Fibroblast of mammary gland (primary cell): ENCODE results near the gene PLCD1.

ENCODE experiments used
- DNase-seq: peaks from one replicate; pipeline ENCODE4 v3.0.0-alpha.2; 2010; ENCODE audit warnings: low read depth
- H3K4me3 ChIP-seq: 2 replicates; pipeline ENCODE4 v1.5.1; 2011; ENCODE audit warnings: low read depth, mild to moderate bottlenecking, low read length, moderate library complexity; ENCODE audit not compliant: control insufficient read depth
- CTCF ChIP-seq: conservative IDR thresholded peaks from 2 replicates; pipeline ENCODE4 v1.5.1; 2011; ENCODE audit warnings: low read depth, low read length, inconsistent platforms; ENCODE audit not compliant: control insufficient read depth, insufficient read depth

Gene PLCD1

GRCh38 chr3:38046027-38046426 is 16.6 kb upstream of the PLCD1 start:
- no peak overlapping the region for H3K4me3 ChIP-seq
- no peak for TF ChIP-seq CTCF
- DNase-seq: no peak

- TF ChIP-seq CTCF: no peak
- H3K4me3 ChIP-seq: no peak overlapping the region
- no peak for DNase-seq
Observed at GRCh38 chr3:38043486-38043885, 14.0 kb upstream of the PLCD1 start.

- no peak for DNase-seq
- no peak overlapping the region for H3K4me3 ChIP-seq
- no peak for TF ChIP-seq CTCF
Observed at GRCh38 chr3:38040401-38040800, 11.0 kb upstream of the PLCD1 start.

GRCh38 chr3:38039899-38040261 is 10.4 kb upstream of the PLCD1 start:
- no peak overlapping the region for H3K4me3 ChIP-seq
- DNase-seq: peak; percentile 45
- peak; percentile 22 for TF ChIP-seq CTCF

GRCh38 chr3:38039101-38039898 is 9.9 kb upstream of the PLCD1 start, which contains the start of gene DLEC1:
TSS of gene DLEC1 (plus strand) at chr3:38039208. CDS start at chr3:38039226, 18 bp downstream.
- peak; percentile 34 for DNase-seq
- peak within 1 kb of the TSS; percentile 37 for H3K4me3 ChIP-seq
- no peak for TF ChIP-seq CTCF

- no peak for TF ChIP-seq CTCF
- no peak for DNase-seq
- H3K4me3 ChIP-seq: no peak overlapping the region
Observed at GRCh38 chr3:38038447-38038911, 9.0 kb upstream of the PLCD1 start.
